CD4-positive, alpha-beta T cell treated with Interleukin-1 beta for 1 hour (primary cell): ENCODE measurements around the gene SMO.
"Not testable (repeated sequence)": the region's sequence is repeated elsewhere in the genome, so short reads cannot be mapped to it uniquely, and the experiment has no call there.

ENCODE experiments used
- DNase-seq, 2 donors: peaks; one replicate each; pipeline ENCODE4 v3.0.0-alpha.2; 2020 to 2022

The SMO gene

GRCh38 chr7:129240119-129240820 is 51.8 kb downstream of the SMO start:
- DNase-seq = no peak

GRCh38 chr7:129244220-129244619 is 55.8 kb downstream of the SMO start:
- no peak for DNase-seq

GRCh38 chr7:129245533-129245932 is 57.1 kb downstream of the SMO start:
- DNase-seq = no peak

GRCh38 chr7:129247087-129247486 is 58.7 kb downstream of the SMO start:
- no peak for DNase-seq

GRCh38 chr7:129252128-129252527 is 63.7 kb downstream of the SMO start:
- DNase-seq = no peak

GRCh38 chr7:129252603-129253002 is 64.2 kb downstream of the SMO start:
- DNase-seq = not testable (repeated sequence)

GRCh38 chr7:129255800-129256199 is 67.4 kb downstream of the SMO start:
- no peak for DNase-seq

GRCh38 chr7:129256221-129256620 is 67.8 kb downstream of the SMO start:
- DNase-seq = no peak

GRCh38 chr7:129257168-129257567 is 68.7 kb downstream of the SMO start:
- DNase-seq = no peak

GRCh38 chr7:129258649-129259389 is 70.4 kb downstream of the SMO start:
- no peak for DNase-seq

GRCh38 chr7:129262324-129262723 is 73.9 kb downstream of the SMO start:
- no peak for DNase-seq
